HG02852 (cell line): Measurements from ENCODE around the gene NTM.
A peak's percentile ranks its signal among the peaks of the same experiment; 100 is the strongest.
"Not testable (repeated sequence)": the region's sequence is repeated elsewhere in the genome, so short reads cannot be mapped to it uniquely, and the experiment has no call there.

Experiments
- ATAC-seq: cut with Tn5 transposase; IDR thresholded peaks from one replicate; pipeline ENCODE4 v1.9.1; 2021; ENCODE audit warnings: mild to moderate bottlenecking, moderate library complexity; ENCODE audit not compliant: unreplicated experiment

NTM gene

DNA sequence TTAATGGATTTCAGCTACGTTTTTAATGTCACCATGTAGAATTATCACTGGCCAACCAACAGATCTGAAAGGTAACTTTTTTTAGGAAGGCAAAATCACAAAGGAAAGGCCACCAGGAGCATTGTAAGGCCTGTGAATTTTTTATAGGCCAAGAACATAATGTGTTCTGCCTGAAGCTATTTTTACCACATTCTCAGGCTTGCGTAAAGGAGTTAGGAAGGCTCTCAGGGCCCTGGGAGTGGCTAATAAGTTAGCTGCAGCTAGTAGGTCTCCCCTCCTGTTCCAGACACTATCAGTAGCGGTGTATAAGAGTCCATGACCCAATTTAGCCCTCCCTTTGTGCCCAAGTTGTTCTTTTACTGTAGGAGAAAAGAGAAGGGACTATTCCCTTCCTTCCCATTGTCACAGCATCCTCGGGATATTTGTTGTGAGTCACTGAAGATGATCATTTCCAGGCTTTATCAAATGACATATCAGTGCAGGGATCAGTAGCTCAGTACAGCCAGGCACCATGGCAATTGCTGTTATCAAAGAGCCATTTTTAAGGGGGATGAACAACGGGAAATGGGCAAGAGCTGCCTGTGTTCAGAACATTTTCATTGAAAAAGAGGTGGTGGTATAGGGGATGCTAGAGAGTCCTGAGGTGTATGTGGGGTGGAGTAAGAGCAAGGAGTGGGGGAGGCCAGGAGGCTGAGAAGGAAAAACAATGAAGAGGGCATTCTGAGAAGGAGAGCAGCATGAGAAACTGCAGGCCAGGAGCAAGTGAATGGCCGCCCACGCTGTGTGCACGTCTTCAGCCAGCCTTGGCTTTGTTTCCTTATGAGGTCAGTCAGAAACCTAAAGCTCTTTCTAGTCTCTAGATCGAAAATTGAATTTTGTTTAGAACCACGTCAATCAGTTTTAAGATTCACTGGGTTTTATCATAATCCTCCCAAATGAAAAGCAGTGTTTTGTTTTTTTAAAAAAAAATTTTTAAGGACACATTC, 940.3 kb downstream of the NTM start:
- peak; percentile 62 for ATAC-seq

DNA sequence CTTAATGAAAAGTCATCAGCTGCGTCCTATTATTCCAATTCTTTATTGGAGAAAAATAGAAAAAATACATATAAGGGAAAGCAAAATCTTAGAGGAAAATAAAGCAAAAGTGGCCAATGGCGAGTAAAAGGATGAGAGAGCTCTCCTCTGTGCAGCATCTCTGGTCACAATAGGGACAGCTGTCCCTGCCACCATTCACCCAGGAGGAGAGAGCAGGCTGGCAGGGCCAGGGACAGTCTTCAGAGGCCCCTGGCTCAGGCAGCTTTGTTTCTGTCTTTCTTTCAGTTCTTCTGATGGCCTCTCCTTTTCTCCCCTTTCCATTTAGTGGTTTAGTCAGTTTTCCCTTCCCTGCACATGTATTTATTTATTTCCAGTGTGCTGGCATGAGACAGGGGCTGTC, 941.3 kb downstream of the NTM start:
- no peak for ATAC-seq

DNA sequence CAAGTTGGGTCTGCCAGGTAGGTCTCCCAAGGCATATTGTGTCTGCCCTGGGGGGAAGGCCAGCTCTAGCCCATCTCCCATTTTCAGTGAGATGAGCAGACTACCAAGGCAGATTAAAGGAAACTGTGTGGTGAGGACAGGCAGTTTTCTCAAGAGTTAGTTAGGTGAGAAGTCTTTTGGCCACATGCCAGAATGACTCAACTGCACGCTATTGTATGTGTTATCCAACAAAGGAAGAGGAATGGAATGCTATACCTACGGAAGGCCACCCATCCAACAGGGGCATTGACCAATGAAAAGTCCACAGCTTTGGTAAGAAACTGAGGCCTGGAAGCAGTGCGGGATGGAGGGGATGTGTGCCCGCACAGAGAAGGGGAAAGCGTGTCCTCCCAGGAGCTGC, 941.7 kb downstream of the NTM start:
- no peak for ATAC-seq

DNA sequence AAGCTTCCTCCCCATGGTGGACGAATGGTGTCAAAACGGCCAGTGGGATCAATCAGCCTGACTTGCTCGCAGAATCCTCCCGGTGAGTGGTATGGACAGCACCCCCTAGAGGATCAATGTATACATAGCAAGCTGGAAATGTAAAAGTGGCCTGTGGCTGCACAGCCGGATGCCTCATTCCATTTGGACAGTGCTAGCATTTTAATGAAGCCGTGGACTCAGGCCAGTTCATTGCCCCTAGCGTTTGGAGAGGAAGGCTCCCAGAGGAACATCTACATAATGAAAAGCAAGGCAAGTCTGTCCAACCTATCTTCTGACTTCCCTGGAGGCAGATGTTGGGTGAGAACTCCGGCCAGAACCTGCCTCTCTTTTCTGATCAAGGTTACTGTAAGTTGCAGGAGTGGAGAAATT, 942.3 kb downstream of the NTM start:
- ATAC-seq: peak; percentile 50

DNA sequence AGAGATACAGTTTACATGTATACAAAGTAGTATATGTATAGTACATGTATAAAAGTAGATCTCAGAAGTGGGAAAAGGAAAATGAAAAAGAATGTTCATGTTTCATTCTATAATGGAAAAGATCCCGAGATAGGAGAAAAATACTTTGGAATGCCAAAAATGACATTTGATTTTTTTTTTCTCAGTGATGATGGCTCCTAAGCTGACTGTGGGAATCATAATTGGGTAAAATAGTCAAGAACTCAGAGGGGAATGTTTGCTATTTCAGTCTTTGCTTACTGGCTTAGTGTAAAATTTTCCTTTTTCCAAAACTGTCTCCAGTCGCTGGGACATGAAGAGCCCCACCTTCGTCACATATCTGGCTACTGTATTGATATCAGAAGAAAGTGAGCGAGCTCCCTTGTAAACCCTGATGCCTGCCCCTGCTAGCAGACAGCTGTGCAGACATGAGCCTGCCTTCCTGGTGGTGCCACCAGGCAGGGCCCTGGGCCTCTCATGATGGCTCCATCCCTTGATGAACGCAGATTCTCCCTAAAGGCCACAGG, 944.6 kb downstream of the NTM start:
- ATAC-seq: no peak

DNA sequence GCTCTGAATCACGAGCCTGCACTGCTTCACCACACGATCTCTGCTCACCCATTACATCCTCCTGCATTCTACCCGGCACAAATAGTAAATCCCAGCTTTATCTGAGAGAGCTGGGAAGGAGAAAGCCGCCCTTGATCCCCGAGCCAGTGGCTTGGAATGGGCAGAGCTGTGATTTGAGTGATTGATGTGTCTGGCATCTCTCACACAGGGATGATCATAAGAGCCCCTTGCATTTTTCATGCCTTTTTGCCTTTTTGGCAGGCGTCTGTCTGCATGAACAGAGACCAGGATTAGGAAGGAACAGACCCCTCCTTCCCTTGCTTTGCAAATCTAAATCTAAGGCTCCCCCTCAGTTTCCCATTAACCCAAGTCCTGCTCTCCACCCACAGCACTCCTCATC, 945.3 kb downstream of the NTM start:
- no peak for ATAC-seq

DNA sequence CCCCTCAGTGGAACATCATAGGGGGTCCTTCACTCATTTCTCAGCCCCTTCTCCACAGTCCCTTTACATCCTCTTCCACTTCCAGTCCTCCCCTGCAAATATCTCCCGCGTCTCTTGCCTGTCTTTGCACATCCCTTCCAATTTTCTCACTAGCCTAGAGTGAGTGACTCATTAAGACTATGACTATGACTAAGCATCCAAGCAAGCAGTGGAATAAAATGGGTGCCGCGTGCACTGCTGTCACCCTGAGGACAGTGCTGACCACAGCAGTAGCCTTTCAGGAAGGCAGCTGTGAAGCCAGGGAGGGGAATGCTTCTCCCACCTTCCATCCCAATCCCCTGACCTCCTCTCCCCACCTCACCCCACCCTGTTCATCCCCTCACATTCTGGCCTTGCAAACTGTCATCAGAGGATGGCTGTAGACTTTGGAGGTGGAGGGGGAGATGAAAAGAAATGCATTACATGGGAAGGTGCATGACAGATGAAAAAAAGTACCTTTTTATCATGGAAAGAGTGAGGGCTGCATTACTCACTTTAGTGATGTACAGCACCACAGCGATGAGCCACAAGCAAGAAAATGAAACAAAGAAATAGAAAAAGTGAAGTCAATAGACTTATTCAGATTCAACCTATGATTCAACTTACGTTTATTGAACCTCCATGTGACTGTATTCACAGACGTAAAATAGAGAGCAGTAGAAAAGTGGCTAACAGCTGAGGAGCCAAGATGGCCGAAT, 948.2 kb downstream of the NTM start:
- no peak for ATAC-seq

DNA sequence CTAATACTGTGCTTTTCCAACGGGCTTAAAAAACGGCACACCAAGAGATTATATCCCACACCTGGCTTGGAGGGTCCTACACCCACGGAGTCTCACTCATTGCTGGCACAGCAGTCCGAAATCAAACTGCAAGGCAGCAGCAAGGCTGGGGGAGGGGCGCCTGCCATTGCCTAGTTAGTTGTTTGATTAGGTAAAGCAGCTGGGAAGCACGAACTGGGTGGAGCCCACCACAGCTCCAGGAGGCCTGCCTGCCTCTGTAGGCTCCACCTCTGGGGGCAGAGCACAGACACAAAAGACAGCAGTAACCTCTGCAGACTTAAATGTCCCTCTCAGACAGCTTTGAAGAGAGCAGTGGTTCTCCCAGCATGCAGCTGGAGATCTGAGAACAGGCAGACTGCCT, 949.0 kb downstream of the NTM start:
- not testable (repeated sequence) for ATAC-seq

DNA sequence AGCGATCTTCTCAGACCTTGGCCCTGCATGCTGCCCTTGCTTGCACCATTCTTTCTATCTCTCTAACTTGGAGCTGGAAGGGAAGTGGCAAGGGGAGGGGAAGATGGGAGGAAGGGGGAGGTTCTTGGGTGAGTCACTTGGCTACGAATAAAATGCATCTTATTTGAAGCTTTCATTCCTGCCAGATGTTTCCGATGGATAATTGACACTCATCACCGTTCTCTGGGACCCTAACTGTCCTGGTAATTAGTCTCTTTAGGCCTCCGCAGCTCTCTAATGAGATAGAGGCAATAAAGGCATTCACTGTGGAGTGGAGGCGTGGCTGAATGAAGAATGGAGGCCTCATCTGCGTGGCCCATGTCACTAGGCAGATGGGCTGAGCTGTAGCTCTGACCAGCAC, 960.1 kb downstream of the NTM start:
- no peak for ATAC-seq

DNA sequence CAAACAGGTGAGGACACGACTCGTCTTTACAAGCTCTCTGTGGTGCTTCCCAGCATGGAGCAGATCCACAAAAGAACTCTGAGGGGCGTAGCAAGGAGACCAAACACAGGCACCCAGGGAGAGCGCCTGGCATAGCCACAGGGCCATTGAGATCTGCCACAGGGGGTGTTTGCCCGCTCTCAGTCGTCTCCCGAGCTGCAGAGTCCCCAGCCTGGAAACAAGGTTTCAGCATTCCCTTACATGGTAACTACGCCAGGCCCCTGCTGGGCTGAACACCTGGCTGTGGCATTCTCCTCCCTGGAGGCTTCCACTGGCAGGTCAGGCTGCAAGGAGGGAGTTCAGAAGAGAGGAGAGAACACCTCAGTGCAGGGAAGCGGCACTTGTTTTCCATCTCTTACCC, 962.1 kb downstream of the NTM start:
- ATAC-seq: no peak

DNA sequence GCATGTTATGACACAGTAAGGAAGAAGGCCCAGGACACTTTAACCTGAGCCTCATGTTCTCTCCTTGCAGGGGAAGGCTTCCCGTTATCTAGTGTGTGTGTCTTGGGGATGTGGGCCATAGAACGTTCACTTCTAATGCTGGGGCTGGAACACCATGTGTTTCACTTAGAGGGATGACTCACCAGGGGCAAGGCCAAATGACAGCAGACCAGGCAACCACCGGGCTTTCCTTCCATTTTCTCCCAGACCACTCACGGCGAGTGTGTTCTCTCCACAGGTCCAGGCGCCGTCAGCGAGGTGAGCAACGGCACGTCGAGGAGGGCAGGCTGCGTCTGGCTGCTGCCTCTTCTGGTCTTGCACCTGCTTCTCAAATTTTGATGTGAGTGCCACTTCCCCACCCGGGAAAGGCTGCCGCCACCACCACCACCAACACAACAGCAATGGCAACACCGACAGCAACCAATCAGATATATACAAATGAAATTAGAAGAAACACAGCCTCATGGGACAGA, 964.4 kb downstream of the NTM start:
- no peak for ATAC-seq

DNA sequence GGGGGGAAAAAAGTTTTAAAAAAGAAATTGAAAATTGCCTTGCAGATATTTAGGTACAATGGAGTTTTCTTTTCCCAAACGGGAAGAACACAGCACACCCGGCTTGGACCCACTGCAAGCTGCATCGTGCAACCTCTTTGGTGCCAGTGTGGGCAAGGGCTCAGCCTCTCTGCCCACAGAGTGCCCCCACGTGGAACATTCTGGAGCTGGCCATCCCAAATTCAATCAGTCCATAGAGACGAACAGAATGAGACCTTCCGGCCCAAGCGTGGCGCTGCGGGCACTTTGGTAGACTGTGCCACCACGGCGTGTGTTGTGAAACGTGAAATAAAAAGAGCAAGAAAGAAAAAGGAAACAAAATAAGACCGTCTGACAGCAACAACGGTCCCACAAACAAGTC, 964.9 kb downstream of the NTM start:
- ATAC-seq: no peak

DNA sequence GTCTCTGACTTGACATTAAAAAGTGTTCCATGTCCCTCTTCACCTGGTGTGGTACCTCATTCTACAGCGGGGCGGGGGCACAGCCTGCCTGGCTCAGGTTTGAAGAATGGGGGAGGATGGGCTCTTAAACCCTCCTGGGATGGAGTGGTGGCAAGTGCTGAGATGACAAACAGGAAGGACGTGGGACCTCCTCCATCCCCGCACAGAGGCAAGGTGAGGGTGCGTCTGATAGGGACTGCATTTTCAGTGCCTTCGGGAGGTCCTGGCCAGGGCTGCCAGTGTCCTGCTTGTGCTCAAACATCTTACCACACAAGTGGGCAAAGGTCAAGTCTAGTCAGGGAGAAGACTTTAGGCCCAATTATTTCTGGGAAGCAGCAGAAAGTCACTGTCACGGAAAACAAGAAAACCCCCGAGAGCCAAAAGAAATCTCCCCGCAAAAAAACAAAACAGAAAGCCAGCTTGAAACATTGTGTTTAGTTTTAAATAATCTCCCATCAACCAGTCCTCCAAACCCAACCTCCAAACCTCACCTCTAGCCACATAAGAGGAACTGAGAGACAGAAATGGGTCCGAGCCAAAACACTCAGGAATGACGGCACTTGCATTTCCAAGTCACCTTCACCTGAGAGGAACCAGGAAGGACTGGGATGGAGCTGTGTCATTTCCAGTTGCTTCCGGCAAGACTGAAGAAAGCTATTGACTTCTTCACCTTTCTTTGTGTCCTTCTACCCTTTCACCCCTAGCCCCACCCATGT, 966.5 kb downstream of the NTM start:
- no peak for ATAC-seq

DNA sequence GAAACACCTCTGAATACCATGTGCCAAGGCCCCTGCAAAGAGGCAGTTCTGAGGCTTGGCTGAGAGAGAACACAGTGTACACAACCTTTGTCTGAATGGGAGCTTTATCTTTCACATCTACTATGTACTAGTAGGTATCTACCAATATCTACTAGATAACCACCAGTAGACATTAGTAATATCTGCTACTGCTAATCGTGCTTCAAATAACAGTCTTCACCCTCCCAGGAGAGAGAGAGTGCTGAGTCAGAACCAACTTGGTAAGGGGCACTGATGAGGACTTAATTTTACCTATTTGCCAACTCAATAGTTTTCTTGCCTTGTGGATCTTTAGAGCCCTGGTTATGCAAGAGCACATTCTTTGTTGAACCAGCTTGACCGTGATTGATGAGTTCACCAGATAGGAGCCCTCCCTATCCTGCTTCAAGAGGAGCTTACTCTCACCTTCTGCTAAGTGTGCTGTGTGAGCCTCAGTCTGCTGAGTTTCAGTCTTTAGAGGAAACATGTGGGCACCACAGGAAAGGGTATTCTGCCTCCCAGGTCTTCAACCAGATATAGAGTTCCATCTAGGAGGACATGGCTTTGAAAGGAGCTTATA, 967.5 kb downstream of the NTM start:
- no peak for ATAC-seq

DNA sequence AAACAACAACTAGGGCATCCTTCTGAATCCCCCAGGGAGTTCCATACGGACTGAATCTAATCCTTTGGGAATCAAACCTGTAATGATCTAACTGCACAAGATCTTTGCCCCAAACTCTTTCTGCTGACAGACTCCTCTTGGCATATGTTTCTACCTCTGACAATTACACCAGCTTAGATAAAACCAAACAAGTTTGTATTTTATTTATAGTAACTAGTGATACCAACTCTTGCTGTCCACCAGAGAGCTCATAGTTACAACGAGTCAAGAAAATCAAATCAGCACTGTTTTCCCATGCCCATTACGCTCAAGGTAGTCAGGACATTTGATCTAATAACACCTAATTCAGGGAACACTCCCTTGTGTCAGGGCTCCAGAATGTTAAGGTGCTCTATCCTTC, 972.0 kb downstream of the NTM start:
- ATAC-seq: no peak

DNA sequence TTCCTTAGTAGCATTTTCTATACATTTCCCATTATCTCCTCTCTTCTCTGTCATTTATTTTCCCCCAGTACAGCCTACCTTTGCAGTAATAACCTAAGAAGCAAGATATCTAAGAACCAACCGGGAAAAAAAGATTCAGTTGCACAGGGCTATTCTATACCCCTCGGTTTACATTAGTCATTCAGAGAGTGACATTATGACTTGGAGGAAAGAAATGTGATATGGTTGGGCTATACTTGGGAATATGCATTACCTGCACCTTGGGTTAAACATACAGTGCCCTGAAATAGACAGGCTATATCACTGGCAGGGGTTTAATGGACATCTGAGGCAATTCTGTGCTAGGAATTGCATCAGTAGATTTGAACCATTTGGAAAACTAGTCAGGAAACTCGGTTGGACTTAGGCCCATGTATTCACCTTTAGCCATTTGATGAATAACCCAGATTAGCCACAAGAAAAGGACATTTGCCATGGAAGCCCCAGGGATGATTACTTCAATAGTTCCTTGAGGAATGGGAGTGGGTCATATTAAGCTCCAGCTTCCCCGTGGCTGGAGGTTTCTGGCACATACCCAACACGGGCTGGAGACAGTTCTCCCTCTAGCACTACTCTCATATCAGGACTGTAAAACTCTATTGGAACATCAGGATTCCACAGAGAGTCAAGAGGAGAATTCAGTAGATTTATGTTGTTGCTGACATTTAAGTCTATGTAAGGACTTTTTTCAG, 973.2 kb downstream of the NTM start:
- ATAC-seq: peak; percentile 84

DNA sequence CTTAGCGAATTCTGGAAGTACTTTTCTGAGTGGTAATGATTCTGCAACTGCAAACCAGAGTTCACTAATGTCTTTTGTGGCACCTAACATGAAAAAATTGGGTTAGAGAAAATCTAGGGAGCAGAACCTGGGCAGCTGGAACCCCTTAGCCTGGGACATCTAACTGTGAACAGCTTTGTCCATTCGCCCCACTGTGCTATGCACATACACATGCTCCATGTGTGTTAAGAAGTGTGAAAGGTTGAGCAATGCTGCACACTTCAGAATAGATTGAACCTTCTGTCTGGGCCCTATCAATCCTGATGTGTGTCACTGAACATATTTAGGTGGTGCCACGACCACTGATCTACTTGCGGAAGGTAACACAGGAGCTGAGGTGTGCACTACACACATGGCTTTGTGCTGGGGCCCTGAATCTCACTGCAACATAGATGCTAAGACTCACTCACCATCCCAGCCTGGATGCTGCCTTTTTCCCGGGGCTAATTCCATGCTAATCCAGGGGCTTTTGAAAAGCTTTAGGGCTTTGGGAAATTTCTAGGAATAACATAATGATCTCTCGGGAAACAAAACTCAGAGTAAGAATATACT, 976.2 kb downstream of the NTM start:
- ATAC-seq: no peak

DNA sequence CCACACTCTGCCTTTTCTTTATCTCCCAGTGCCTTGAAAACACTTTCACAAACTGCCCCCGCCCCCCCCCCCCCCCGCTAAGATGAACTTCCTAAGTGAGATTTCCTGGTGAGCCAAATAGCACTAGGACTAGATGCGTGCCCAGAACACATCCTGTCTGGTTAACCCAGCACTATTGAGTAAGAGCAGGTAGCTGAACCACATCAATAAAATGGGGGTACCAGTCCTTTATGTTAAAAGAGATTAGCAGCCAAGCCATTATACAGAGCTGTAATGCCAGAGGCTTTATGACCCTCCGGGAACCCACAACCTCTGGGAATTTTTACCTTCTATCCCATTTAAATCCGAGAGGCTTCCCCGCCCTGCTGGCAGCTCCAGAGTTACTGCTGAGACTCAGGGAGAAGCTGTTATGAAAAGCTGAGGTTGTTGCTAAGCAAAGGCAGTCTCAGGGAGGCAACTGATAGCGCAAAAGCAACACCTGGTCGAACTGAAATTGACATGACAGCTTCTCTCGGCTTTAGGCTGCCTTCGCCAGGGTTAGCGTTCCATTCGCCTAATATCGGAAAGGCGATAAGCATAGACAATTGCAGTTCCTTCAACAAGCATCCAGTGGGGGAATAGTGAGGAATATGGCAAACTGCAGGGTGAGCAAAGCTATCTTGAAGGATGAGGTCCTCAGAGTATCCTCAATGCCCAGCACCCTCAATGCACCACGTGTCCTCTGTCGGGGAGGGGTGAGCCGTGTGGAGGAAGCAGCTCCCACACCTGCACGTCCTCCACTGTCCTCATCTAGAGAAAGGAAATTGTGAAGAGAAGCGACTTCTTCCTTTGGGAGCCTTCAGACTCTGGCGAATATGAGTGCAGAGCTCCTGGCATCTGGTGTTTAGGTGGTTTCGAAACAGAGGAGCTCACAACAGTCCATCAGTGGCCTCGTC, 977.0 kb downstream of the NTM start:
- ATAC-seq: no peak
